Activated CD8-positive, alpha-beta T cell treated with anti-CD3 and anti-CD28 coated beads for 36 hours (primary cell): ENCODE data around the gene SMIM35. TPM values are rescaled to one million over a fixed set of nuclear protein-coding genes. Genes with fewer than 3 reads are reported as not detected.

Experiments
- total RNA-seq, 2 experiments: library from RNA; stranded (reverse); gene quantifications; one replicate each; pipeline ENCODE4 v1.2.3, GENCODE V29; 2021

SMIM35 gene
- total RNA-seq, 2 experiments from 2014 or later = 0.27 to 0.32 TPM

Other genes starting within 250 kb of the SMIM35 start
- not detected for gene FXYD6, start 210.3 kb downstream of the SMIM35 start, total RNA-seq
- 1 to 10 TPM; 3.5 to 4.7 TPM for gene TMPRSS13, start 157.6 kb downstream of the SMIM35 start, total RNA-seq
- 10 to 100 TPM; 73.3 to 80.9 TPM for gene IL10RA, start 100.6 kb downstream of the SMIM35 start, total RNA-seq
- gene TMPRSS4, start 9.9 kb downstream of the SMIM35 start, total RNA-seq = not detected
- gene SCN4B, start 65.9 kb upstream of the SMIM35 start, total RNA-seq = 1 to 10 TPM in 1 of 2 experiments, under 1 TPM in 1; 0.72 to 1.1 TPM
- not detected for gene SCN2B, start 89.7 kb upstream of the SMIM35 start, total RNA-seq
- 100 to 1,000 TPM; 236 to 251 TPM for gene JAML, start 138.0 kb upstream of the SMIM35 start, total RNA-seq
- 10 to 100 TPM; 51.1 to 51.7 TPM for gene MPZL3, start 165.4 kb upstream of the SMIM35 start, total RNA-seq
- 10 to 100 TPM; 26.2 to 31.0 TPM for gene MPZL2, start 177.3 kb upstream of the SMIM35 start, total RNA-seq
- gene CD3E, start 217.8 kb upstream of the SMIM35 start, total RNA-seq = 100 to 1,000 TPM; 372 to 387 TPM